Choroid plexus epithelial cell (primary cell): Measurements from ENCODE around the gene MINDY4.

Experiments
- DNase-seq: peaks from one replicate; pipeline ENCODE4 v3.0.0-alpha.2; 2010; ENCODE audit warnings: low read depth
- H3K4me3 ChIP-seq: 2 replicates; pipeline ENCODE4 v1.5.1; 2011; ENCODE audit warnings: low read depth, mild to moderate bottlenecking, control low read depth, low read length, moderate library complexity
- TF ChIP-seq, protein P1 (sequence below): conservative IDR thresholded peaks from 2 replicates; pipeline ENCODE4 v1.5.1; 2011; ENCODE audit warnings: low read depth, mild to moderate bottlenecking, control low read depth, inconsistent platforms, low read length, moderate library complexity

The MINDY4 gene

GRCh38 chr7:30813466-30813865 is 42.2 kb downstream of the MINDY4 start:
- H3K4me3 ChIP-seq: no peak overlapping the region

GRCh38 chr7:30814700-30815387 is 43.6 kb downstream of the MINDY4 start:
- no peak for DNase-seq
- no peak overlapping the region for H3K4me3 ChIP-seq
- TF ChIP-seq, protein P1, sequence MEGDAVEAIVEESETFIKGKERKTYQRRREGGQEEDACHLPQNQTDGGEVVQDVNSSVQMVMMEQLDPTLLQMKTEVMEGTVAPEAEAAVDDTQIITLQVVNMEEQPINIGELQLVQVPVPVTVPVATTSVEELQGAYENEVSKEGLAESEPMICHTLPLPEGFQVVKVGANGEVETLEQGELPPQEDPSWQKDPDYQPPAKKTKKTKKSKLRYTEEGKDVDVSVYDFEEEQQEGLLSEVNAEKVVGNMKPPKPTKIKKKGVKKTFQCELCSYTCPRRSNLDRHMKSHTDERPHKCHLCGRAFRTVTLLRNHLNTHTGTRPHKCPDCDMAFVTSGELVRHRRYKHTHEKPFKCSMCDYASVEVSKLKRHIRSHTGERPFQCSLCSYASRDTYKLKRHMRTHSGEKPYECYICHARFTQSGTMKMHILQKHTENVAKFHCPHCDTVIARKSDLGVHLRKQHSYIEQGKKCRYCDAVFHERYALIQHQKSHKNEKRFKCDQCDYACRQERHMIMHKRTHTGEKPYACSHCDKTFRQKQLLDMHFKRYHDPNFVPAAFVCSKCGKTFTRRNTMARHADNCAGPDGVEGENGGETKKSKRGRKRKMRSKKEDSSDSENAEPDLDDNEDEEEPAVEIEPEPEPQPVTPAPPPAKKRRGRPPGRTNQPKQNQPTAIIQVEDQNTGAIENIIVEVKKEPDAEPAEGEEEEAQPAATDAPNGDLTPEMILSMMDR: no peak

More at GRCh38 chr7:30813466-30813865, 42.2 kb downstream of the MINDY4 start:
- no peak for DNase-seq
- TF ChIP-seq, protein P1: no peak

DNA sequence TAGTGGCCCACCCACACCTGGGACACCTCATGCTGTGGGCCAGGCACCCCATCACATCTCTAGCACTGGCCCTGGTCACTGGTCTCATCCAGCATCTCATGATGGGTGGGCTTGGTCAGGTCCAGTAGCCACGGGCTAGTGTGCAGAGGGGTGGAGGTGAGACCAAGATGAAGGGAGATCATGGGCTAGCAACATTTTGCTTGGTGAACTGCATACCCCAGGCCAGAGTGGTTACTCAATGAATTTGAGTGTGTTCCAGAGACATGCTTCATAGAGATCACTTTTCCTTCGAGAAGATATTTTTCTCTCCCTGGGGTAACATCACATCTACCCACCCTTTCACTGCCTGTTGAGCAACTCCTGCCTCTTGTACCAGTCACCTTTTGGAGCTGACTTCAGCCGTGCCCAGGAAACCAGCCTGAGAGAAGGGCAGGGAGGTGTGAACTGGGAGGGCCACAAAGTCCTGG is 44.2 kb downstream of the MINDY4 start:
- DNase-seq: no peak
- TF ChIP-seq, protein P1: no peak
- H3K4me3 ChIP-seq: no peak overlapping the region

GRCh38 chr7:30815951-30816644 is 44.9 kb downstream of the MINDY4 start:
- TF ChIP-seq, protein P1: no peak
- no peak overlapping the region for H3K4me3 ChIP-seq
- DNase-seq: no peak

DNA sequence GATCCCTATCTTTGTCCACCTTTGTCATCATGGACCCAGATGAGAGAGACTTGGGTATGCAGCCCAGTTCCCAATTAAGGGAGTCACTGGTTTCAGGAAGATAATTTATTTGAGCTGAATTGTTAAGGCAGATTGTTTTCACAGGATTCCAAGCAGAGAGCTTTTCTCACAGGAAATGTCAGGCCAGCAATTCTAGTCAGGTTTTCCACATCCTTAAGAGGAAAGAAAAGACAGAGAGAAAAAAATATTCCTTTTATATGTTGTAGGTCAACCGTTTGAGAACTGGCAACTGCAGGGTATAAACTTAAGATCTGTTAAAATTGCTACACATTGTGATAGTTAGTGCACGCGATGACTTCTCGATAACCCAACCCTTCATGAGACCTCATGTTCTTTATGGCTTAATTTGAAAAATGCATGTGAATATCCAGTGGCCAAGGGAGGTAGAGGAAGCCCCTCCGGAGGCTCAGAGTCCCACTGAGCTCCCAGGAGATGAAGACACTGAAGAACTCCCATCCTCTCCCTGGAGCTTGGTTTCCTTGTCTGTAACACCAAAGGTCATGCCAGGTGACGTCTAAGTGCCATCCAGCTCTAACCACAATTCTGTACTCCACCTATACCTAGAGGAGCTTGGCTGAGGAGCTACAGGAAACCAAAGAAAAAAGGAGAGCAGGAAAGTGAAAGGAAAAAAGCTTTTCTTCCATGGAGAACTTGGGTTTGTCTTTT is 45.6 kb downstream of the MINDY4 start:
- no peak overlapping the region for H3K4me3 ChIP-seq
- TF ChIP-seq, protein P1: no peak
- DNase-seq: no peak

GRCh38 chr7:30817371-30817767 is 46.2 kb downstream of the MINDY4 start:
- DNase-seq: no peak
- no peak overlapping the region for H3K4me3 ChIP-seq
- TF ChIP-seq, protein P1: no peak
